Dorsolateral prefrontal cortex (tissue), 118 donors: Measurements from ENCODE around the gene OBSCN. TPM values are rescaled to one million over a fixed set of nuclear protein-coding genes. Genes with fewer than 3 reads are reported as not detected.

Experiments used
- microRNA-seq, 43 experiments: library from miRNA; unstranded; fragments of <30 nt; microRNA quantifications; one replicate each; pipeline ENCODE4 v1.2.0, GENCODE V29; 2022
- total RNA-seq, 120 experiments: library from RNA; stranded (reverse); gene quantifications; one replicate each; pipeline versions ENCODE4 v1.2.3 to v1.2.4, GENCODE V29; 2022

OBSCN gene
- total RNA-seq, 120 experiments from 2014 or later: 5.6 to 40.5 (median 13.8) TPM

Small RNA genes within 50 kb of the gene (microRNA-seq; reads per million reads assigned to microRNA genes)
- 0 to 1.4 (median 0) reads per million in 43 experiments for gene MIR6742

Other genes starting within 250 kb of the OBSCN start
- gene WNT3A, start 201.0 kb upstream of the OBSCN start, total RNA-seq: not detected
- gene ARF1, start 125.3 kb upstream of the OBSCN start, total RNA-seq: 100 to 1,000 TPM; 206 to 403 (median 322) TPM
- gene C1orf35, start 104.7 kb upstream of the OBSCN start, total RNA-seq: 10 to 100 TPM; 10.3 to 25.9 (median 17.7) TPM
- 10 to 100 TPM; 31.4 to 79.7 (median 54.4) TPM for gene MRPL55, start 98.7 kb upstream of the OBSCN start, total RNA-seq
- 100 to 1,000 TPM; 226 to 417 (median 315) TPM for gene GUK1, start 67.8 kb upstream of the OBSCN start, total RNA-seq
- gene GJC2, start 58.1 kb upstream of the OBSCN start, total RNA-seq: 10 to 100 TPM in 112 of 120 experiments, 1 to 10 TPM in 8; 6.4 to 80.4 (median 20.6) TPM
- 10 to 100 TPM in 55 of 120 experiments, 1 to 10 TPM in 65; 6.6 to 16.0 (median 9.7) TPM for gene IBA57, start 42.2 kb upstream of the OBSCN start, total RNA-seq
- 10 to 100 TPM; 15.7 to 36.4 (median 25.3) TPM for gene TRIM11, start 198.8 kb downstream of the OBSCN start, total RNA-seq
- gene TRIM17, start 208.8 kb downstream of the OBSCN start, total RNA-seq: 10 to 100 TPM in 116 of 120 experiments, 1 to 10 TPM in 4; 8.5 to 40.4 (median 21.4) TPM